GM18507 (cell line): ENCODE data around the gene ANXA11.
"Not testable (repeated sequence)": the region's sequence is repeated elsewhere in the genome, so short reads cannot be mapped to it uniquely, and the experiment has no call there.

Source experiments
- DNase-seq: peaks from one replicate; pipeline ENCODE4 v3.0.0; 2011; ENCODE audit warnings: low read depth; ENCODE audit not compliant: insufficient read length; ENCODE audit errors: extremely low spot score
- FAIRE-seq: peaks from 2 replicates; lab custom pipeline; 2011; peaks lifted over from hg19 to GRCh38; lab: Jason Lieb, UNC

Gene ANXA11

DNA sequence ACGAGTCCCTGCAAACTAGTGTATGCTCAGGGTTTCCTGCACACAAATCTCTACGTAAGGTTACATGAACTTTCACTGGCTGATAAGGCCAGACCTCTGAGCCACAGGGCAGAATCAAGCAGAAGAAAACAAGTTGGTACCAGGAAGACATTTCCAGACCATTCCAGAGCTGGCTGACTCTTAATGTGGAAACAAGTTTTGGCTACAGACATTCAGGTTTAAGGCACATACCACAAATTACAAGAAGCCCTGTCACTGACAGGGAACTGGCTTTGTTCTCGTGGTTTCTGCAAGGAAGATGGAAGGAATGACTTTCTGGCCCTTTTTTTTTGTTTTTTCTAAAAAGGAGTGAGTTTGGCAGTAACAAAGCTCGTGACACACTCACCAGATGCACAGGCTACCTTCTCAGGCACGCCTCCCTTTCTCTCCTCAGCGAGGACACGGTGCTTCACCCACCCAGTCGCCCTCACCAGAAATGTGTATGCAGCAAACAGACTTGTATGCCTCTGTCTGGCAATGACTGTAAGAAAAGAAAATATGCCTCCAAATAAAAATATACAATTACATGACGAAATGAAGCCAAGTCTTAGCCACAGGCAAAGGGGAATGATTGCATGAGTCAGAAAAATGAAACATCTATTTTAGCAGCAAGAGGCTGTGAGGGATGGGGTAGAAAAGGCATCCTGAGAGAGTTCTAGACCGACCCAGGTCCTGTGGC lies 50.2 kb downstream of the ANXA11 start:
- FAIRE-seq (no peak), DNase-seq (no peak)

DNA sequence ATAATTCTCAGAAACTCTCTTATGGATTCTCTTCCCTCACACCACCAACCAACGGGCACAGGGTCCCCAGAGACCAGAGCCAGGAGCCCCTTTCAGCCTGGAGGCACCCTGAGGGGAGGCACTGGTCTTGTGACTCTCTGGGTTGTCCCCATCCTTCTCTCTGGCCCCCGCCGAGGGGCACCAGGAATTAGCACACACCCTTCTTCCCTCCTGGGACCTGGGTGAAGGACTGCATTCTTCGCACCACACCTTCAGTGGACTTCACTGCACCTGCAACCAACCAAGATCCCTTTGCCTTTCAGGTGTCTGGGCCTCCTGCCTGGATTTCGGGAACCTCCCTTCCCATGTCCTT lies 50.7 kb downstream of the ANXA11 start:
- no peak for FAIRE-seq
- DNase-seq, result no peak

DNA sequence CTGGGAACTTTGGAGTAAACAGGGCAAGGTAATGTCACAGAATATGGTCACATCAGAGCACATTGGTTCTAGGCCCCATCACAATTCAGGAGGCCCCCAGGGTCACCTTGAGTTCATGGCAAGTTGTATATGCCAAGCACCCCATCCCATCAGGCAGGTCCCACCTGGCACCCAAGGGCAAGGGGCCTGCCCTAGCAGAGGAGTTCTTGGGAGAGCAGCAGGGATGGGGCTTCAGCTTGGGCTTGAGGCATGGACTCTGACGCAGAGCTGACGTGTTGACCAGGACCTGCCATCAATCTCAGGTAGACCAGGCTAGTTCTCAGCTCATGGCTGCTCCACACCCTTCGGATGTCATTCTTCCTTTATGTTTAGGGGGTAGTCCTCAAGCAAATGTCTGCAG lies 51.9 kb downstream of the ANXA11 start:
- FAIRE-seq, result no peak
- DNase-seq, result no peak

DNA sequence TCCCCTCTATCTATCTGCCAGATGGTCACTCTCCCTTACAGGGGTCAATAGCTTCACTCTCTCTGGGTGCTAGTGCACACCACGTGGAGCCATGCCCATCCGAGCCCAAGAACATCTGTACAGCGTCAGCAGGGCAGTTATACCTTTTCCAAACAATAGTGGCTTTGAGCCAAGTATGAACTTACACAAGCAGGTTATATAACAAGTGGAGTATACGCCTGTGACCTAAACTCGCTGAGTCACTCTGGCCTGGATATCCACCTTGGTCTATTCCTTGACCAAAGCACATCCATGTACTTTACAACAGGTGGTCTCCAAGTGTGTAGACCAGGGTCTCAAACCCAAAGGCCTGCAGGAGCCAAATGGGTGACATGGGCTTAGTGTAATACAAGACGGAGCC lies 52.5 kb downstream of the ANXA11 start:
- FAIRE-seq (no peak), DNase-seq (no peak)

DNA sequence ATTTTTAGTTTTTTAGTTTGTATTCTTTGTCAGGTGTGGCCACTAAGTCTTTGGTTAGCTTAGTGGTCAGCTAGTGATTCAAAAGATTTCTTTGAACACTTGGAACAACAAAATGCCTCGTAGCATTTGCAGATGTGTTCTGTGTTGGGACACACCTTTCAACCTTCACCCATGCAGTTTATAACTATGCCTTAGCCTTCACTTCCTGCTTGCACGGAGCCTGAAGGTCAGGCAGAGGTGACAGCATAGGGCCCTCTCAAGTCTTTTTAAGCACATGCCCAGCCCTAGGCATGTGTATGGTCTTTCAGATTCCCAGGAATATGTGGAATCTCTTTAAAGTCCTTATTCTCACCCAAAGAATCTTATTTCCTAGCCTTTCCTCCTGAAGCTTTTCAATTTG lies 55.2 kb downstream of the ANXA11 start:
- DNase-seq, result no peak
- no peak for FAIRE-seq

DNA sequence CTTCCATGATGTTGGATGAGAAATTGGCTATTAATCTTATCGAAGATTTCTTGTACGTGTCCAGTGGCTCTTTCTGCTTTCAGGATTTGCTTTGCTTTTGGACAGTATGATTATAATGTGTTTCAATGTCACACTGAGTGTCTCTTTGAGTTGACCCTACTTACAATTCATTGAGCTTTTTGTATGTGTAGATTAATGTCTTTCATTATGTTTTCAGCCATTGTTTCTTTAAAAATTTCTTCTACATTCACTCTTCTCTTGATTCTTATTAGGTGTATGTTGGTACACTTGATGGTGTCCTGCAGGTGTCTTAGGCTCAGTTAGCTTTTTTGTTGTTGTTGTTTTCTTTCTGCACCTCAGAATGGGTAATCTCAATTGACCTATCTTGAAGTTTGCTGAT lies 56.2 kb downstream of the ANXA11 start:
- DNase-seq (no peak), FAIRE-seq (no peak)

DNA sequence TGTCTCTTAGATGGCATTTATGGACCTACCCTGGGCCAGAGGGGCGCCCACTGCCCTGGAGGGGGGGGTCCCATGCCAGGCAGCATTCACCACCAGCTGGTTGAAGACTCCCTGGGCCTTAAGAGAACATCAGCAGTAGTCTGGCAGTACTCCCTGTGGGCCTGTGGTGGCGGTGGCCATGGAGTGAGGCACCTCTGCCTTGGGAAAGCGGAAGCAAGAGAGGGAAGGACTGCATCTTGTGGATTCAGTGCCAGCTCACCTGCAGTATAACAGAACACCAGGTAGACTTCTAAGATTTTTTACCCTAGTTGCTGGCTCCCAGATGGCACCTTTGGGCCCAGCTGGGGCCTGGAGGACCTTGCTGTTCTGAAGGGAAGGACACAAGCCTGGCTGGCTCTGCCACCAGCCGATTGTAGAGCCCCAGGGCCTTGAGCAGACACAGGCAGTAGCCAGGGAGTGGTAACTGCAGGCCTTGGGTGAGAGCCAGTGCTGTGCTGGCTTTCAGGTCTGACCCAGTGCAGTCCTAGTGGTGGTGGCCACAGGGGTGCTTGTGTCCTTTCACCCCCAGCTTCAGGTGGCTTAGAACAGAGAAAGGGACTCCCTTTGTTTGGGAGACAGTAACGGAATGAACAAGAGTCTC lies 57.1 kb downstream of the ANXA11 start:
- FAIRE-seq (no peak), DNase-seq (no peak)

DNA sequence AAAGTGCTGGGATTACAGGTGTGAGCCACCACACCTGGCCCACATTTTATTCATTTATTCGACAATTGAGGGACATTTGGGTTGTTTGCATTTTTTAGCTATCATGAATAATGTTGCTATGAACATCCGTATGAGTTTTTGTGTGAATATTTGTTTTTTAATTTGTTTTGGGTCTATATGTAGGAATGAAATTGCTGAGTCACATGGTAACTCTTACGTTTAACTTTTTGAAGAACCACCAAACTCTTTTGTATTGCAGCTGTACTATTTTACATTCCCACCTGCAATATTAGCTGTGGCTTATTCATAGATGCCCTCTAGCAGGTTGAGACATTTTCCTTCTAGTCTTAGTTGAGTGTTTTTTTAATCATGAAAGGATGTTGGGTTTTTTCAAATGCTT lies 58.4 kb downstream of the ANXA11 start:
- DNase-seq (no peak), FAIRE-seq (no peak)

DNA sequence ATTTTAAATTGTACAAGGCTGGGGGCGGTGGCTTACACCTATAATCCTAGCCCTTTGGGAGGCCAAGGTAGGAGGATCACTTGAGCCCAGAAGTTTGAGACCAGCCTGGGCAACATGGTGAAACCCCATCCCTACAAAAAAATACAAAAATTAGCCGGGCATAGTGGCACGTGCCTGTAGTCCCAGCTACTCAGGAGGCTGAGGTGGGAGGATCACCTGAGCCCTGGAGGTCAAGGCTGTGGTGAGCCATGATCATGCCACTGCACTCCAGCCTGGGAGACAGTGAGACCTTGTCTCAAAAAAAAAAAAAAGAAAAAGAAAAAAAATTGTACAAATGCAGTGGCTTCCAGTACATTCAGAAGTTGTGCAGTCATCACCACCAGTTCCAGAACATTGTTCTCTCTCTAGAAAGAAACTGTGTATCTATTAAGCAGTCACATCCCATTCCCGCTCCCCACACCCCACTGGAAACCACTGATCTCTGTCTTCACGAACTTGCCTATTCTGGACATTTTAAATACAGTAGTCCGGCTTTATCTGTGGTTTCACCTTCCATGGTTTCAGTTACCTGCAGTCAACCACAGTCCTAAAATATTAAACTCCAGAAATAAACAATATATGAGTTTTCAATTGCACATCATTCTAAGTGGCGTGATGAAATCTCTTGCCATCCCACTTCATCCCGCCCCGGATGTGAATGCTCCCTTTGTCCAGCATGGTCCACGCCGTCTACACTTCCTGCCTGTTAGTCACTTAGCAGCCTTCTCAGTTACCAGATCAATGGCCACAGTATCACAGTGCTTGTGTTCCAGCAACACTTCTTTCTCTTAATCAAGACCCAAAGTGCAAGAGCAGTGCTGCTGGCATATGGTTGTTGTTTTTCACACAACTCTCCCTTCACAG lies 59.7 kb downstream of the ANXA11 start:
- not testable (repeated sequence) for FAIRE-seq, DNase-seq

DNA sequence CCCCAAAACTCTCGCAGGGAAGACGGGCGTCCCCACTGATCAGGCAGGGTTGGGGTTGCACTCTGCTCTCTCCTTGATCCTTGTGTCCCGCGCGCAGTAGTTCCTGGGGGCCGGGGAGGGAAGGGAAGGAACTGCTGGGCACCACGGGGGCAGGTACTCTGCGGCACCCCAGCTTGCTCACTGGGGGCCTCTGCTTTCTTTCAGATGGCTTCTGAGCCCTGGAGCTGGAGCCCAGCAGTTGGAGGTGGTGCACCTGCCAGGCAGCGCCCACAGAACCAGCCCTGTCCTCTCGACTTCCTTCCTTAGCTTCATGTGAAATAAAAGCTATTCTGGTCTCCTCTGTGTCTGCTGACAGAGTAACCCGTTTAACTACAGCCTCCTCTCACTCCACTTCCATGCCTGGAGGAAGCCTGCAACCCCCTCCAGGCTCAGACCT lies 60.6 kb downstream of the ANXA11 start:
- DNase-seq, result no peak
- FAIRE-seq, result no peak

DNA sequence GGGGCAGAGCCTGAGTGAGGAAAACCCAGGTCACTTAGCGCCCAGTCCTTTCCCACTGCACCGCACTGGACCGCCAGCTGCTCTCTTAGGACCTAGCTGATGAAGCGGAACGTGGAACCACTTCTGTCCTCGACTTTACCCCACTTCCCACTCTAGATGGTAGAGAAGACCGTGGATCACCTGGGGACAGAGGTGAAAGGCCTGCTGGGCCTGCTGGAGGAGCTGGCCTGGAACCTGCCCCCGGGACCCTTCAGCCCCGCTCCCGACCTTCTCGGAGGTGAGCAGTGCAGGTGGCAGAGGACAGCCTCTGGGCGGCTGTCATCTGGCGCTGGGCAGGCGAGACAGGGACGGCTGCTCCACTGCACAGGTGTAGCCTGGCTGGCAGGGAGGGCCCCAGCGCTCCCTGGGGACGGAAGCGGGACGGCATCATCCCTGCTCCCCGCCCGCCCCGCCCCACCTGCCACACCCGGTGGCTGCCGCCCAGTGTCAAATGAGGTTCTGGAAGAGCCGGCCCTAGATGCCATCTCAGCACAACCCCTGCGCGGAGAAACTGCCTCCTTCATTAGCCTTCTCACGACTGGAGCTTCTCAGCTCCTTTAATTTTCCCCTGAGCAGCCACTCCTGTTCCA lies 61.2 kb downstream of the ANXA11 start:
- DNase-seq, result peak; percentile 30
- no peak for FAIRE-seq

DNA sequence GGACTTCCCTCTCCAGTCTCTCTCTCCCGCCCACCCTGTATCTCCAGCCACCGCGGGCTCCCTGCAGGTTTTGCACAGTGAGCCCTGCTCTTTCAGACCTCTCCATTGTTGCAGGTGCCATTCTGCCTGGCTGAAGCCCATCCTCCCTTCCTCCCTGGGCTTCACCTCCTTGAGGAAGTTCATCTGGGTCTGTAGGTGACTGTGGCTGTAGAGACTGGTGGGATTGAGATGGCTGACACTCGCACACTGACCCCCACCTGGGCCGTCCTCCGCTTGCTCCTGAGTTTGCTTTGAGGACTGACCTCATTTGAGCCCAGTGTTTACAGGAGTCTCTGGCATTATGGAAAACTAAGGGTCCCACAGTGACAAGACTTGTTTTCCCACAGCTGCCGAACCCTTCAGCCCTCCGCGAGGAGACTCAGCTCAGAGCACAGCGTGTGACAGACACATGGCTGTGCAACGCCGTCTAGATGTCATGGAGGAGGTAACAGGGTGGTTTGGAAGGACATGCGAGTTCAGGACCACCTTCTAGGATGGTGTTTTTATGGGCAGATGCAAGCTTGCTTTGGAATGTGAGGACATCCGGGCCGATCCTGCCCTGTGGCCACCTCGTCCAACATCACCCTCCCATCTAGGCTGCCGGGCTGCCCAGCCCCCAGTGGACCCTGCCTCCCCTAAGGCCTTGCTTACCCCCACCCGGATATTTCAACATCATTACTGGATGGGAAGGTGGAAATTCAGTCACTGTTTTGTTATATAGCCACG lies 63.5 kb downstream of the ANXA11 start:
- no peak for DNase-seq
- no peak for FAIRE-seq

DNA sequence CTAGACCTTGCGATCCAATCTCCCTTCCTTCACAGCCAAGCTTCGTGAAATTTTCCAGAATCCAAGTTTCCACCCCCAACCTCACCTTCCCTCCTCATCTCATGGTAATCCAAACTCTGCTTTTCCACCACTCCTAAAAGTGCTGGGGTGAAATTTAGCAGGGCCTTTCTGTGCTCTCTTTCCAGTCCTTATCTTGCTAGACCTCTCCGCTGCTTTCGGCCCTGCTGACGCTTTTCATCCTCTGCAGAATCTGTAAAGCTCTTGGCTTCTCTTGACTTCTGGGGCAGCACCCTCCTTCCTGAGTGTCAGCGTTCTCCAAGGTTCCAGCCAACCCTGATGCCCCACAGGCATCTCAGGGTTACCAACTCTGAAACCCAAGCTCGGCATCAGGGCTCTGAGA lies 65.1 kb downstream of the ANXA11 start:
- DNase-seq (no peak), FAIRE-seq (no peak)

DNA sequence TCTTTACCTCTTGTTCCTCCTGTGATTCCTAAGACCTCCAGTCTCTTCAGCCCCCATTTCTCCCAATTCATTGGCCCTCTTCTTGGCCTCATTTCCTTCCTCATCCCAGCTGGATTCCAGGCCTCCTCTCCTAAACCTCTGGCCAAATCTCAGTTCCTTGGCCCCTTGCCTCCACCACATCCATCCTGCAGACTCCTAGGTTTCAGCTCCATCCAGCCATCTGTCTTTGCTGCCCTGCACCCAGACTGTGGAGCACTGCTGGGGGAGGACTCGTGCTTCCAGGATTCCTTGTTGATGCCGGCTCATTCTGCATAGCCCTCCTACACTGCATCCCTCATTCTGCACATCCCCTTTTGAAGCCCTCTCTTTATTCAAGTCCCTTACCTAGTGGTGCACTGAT lies 66.1 kb downstream of the ANXA11 start:
- DNase-seq (no peak), FAIRE-seq (no peak)

DNA sequence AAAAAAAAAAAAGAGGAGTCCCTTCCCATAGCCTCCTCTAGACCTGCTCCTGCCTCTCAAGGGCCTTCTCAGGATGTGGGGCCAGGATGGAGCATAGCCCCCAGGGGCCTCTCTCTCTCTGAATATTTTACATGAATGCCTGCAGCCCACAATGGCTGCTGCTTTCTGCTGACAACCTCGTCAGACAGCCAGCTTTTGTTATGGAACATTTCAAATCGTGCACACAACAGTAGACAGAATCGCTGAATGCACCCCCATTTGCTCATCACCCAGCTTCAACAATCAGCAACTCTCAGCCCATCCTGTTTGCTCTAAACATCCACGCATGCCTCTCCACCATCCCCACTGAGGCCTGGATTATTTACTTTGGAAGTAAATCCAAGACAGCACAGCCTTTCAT lies 67.4 kb downstream of the ANXA11 start:
- DNase-seq, result no peak
- FAIRE-seq, result no peak

DNA sequence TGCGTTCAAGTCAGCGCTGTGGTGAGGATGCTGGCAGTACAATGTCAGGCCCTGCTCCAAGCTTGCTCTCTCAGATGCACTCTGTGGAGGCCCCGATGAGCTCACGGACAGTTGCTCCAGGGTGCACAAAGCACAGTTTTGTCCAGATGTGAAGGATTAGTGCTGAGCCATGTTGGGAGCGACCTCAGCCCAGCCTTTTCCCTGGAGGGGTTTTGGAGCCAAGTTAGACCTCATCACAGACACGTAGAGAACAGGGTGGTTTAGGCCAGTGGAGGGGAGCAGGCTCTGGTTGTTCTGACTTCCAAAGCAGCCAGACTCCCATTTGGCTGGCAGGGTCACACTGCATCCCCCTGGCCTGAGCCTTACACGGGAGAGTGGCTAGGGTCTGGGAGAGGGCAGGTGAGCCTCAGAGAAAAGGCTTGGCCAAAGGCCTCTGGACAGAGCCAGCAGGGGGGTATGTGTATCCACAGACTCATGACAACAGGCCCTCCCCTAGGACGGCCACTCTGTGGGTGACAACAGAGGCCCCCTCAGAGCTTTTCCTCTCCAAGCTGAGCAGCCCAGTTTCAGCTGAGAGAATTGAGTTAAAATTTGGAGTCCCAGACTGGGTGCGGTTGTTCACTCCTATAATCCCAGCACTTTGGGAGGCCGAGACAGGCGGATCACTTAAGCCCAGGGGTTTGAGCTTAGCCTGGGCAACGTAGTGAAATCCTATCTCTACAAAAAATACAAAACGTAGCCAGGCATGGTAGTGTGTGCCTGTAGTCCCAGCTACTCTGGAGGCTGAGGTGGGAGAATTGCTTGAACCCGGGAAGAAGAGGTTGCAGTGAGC lies 68.1 kb downstream of the ANXA11 start:
- DNase-seq (no peak), FAIRE-seq (no peak)

DNA sequence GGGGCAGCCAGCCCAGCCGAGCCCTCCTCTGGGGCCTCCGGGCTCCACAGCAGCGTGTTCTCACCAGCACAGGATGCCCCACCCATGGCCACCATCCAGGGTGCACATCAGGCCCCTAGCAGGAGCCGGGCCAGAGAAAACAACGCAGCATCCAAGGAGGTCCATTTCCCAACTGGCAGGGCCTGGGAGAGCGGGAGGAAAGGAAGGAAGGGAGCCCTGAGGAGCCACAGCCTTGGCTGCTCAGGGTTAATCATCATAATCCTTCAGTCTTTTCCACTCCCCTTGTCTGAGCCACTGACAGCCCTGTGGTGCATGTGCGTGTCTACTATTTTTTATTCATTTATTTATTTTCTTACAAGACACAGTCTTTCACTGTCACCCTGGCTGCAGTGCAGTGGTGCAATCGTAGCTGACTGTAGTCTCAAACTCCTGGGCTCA lies 69.2 kb downstream of the ANXA11 start:
- no peak for DNase-seq
- FAIRE-seq, result no peak

DNA sequence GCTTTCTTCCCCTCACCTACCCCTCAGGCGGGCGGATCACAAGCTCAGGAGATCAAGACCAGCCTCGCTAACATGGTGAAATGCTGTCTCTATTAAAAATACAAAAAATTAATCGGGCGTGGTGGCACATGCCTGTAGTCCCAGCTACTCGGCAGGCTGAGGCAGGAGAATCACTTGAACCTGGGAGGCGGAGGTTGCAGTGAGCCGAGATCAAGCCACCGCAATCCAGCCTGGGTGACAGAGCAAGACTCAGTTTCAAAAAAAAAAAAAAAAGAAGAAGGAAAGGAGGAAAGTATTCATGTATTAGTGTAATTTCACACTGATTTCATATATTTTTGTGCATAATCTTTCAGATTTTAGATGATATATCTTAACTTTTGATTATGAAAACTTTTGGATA lies 71.7 kb downstream of the ANXA11 start:
- not testable (repeated sequence) for DNase-seq, FAIRE-seq

DNA sequence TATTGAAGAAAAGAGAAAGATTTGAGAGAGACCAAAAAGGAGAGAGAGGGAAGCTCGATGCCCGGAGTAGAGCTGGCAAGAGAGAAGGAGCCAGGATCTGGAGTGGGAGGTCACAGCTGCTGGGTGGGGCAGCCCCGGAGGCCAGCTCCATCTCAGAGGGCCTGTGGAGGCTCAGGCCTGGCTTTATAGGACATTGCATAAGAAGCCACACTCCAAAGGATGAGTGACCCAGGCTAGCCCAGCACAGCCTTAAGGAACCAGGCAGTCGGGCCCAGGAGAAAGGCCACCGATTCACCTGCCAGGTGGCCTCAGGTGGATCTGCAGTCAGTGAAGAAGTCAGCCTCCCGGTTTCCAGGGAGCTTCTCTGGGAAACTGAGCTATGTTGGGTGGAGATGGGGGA lies 72.1 kb downstream of the ANXA11 start:
- no peak for DNase-seq
- FAIRE-seq, result no peak
